Activated CD8-positive, alpha-beta memory T cell treated with anti-CD3 and anti-CD28 coated beads for 24 hours (primary cell): ENCODE measurements around the gene C11orf52.

ENCODE experiments used
- DNase-seq: peaks from one replicate; pipeline ENCODE4 v3.0.0-alpha.2; 2020

Gene C11orf52

GRCh38 chr11:111939836-111940604 lies 21.3 kb downstream of the C11orf52 start:
- no peak for DNase-seq

GRCh38 chr11:111941963-111942362 lies 23.2 kb downstream of the C11orf52 start:
- no peak for DNase-seq

GRCh38 chr11:111942829-111943228 lies 24.1 kb downstream of the C11orf52 start:
- no peak for DNase-seq

DNA sequence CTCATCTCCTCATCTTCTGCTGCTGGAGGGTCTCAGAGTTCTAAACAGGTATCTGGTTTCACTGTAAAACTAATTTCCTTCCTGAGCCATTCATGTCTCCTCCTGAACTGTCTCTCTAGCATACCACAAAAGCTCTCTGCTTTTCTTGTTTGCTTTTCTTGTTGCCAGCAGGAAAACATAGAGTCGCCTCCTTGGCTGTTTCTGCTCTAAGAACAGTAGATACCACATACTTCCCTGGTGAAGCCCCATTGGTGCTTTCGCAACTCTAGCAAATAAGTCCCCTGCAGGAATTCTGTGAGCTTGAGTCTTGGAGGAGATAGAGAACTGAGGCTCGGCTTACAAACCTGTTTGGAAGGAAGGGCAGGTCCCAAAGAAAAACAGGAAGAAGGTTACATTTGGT lies 25.4 kb downstream of the C11orf52 start:
- DNase-seq: no peak

- no peak for DNase-seq
These were observed 25.9 kb downstream of the C11orf52 start for GRCh38 chr11:111944651-111945051.

DNA sequence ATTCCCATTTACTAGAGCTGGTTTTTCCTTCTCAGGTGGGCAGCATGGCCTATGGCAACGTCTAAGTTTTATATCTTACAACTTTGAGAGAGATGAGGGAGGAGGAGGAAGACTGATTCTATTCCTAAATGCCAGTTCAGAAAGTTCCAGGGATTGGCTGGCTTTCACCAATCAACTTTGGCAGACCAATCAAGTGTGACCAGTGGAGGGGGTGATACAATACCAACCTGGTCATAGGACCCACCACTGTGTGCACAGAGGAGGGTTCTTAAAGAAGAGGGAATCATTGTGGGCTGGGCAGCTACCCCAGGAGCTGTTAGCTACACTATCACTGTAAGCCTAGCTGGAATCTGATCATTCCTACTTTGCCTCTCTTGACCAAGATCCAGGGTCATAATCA lies 26.5 kb downstream of the C11orf52 start:
- DNase-seq: no peak

DNA sequence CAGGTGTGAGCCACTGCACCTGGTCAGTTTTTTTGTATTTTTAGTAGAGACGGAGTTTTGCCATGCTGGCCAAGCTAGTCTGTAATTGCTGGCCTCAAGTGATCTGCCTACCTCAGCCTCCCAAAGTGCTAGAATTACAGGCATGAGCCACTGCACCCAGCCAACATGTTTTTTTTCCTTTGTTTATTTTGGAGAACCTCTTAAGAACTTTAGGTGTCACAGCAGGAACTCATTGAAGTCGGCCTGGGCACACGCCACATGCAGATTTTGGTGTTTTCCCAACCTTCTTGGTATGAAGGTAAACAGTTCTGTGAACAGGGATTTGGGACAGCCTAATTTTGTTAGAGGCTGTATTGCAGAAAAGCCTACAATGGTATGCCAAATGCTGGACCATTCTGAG lies 27.8 kb downstream of the C11orf52 start:
- no peak for DNase-seq

GRCh38 chr11:111947143-111947542 lies 28.4 kb downstream of the C11orf52 start:
- no peak for DNase-seq

DNA sequence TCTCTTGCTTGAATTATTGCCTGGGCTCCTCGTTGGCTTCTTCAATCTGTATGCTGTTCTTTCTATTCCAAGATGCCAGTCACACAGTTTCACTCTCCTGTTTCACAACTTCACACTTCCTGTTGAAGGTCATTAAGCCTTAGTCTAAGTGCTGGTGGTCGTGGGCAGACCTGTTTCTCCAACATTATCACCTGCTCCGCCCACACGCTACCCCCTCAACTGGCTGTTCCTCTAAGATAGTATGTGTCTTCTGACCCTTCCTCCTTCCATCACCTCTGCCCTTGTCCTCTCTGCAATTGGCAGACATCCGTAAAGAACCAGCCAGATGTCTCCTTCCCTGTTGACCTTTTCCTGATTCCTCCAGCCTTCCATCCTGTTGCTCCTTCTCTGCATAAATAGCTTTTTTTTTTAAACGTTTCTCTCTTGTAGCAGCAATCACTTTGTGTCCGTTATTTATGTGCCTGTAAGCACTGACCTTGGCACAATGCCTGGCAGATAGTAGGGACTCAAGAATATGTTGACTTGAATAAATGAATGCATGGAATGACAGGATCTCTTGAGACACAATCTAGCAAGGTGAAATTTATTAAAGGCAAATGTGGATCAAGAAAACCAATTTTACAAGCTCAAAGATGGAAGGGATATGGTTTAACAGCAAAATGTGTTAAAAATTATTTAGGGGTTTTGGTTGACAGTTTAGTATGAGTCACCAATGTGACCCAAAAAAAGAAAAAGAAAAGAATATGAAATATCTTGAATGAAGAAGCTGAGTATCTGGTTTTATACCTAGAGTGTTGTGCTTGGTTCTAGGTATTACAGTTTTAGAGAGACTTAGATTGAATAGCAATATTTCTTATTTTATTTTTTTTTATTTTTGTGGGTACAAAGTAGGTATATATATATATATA lies 31.1 kb downstream of the C11orf52 start:
- DNase-seq: no peak

DNA sequence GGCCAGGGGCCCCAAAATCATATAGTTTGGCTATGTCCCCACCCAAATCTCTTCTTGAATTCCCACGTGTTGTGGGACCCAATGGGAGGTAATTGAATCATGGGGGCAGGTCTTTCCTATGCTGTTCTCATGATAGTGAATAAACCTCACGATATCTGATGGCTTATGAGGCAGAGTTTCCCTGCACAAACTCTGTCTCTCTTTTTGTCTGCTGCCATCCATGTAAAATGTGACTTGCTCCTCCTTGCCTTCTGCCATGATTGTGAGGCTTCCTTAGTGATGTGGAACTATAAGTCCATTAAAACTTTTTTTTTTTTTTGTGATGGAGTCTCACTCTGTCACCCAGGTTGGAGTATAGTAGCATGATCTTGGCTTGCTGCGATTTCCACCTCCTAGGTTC lies 32.9 kb downstream of the C11orf52 start:
- DNase-seq: no peak

- DNase-seq: no peak
These were observed 35.4 kb downstream of the C11orf52 start for GRCh38 chr11:111954154-111954553.

GRCh38 chr11:111957663-111958444 lies 39.1 kb downstream of the C11orf52 start:
- no peak for DNase-seq

GRCh38 chr11:111960916-111961315 lies 42.2 kb downstream of the C11orf52 start:
- no peak for DNase-seq

- no peak for DNase-seq
These were observed 42.9 kb downstream of the C11orf52 start for GRCh38 chr11:111961389-111962300.

GRCh38 chr11:111963931-111964340 lies 45.2 kb downstream of the C11orf52 start:
- DNase-seq: no peak

GRCh38 chr11:111966678-111967077 lies 48.0 kb downstream of the C11orf52 start:
- DNase-seq: no peak

- DNase-seq: no peak
These were observed 48.9 kb downstream of the C11orf52 start for GRCh38 chr11:111967649-111968048.

GRCh38 chr11:111969344-111969743 lies 50.6 kb downstream of the C11orf52 start:
- no peak for DNase-seq

DNA sequence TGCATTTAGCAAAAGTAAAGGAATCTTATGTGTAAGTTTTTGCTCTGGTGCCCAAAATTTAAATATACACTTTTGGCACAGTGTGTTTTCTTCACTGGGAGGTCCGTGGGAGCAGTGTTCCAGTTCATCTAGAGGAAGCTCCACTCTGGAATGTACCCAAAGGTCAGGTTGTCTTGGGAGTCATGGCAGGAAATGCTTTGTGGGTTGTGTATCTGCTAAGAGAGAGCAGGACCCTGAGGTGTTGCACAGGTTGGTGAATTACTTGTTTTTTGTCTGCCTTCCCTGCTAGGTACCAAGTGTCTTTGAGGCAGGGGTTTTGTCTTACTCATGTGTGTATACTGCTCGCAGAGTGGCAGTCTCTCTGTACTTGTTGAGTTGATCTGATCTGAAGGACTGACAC lies 55.7 kb downstream of the C11orf52 start:
- DNase-seq: no peak

DNA sequence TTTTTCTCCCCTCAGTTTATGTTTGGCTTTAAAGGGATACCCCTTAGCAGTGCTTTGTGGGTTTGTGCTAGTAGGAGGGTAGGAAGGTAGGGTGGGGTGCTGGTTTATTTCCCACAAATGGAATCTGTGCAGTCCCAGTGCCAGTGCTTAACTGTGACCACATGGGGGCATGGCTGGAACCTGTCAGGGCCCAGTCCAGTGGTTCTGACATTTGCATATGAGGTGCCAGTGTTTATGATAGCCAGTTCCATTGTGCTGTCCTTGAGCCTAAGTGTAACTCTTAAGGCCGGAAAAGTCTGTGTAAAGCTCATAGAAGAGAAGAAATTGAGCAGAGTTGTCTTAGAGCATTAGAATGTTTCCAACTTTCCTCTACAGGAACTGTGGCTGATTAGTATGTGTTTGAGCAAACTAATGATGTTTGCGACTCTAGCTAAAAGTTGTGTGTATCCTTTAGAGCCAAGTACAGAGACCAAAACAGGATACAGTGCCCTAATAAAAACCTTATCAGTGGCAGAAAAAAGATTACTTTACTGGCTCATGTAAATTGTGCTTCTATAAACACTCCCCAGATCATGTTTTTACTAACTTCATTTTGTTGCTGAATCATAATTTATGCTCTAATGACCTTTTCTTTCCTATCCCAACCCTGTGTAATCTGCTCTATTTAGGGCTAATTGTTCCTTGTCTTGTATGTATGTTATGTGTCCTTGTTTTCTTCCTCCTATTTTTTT lies 56.5 kb downstream of the C11orf52 start:
- no peak for DNase-seq

DNA sequence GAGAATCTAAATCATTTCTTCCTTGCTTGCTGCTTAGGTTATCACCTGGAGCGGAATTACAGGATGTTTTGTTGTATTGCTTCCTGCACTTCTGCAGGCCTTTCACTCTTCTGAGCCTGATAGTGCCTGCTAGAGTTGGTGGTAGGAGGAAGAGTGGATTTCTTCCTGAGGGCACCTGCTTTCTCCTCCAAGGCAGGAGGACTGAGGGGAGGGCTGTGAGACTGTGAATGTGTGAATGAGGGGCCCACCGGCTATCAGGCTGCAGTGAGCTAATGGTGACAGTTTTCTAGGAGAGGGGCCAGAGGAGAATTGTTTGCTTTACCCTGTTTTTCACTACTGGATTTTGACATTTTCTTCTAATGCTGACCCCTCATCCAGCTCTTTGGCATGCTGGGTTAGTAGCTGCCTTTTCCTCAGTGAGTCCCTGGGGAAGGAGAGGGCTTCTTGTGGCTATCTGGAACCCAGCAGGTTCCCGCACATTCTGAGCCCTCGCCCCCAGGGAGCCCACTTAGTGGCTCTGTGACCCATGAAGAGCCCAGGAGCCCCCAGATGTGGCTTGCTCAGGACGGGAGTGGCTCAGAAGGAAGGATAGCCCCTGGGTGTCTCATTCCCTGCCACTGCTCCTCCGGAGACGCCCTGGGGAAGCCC lies 57.5 kb downstream of the C11orf52 start:
- no peak for DNase-seq
